Thyroid gland (tissue), 4 donors: ENCODE results near the gene TRAF4.
A peak's percentile ranks its signal among the peaks of the same experiment; 100 is the strongest.

ENCODE experiments used
- POLR2A ChIP-seq, 2 donors: fragments of 450-650 bp; IDR thresholded peaks; one replicate each; pipeline ENCODE4 v1.6.1; 2017; ENCODE audit warnings: antibody characterized with exemption in 2 of 2, mild to moderate bottlenecking in 2 of 2, moderate library complexity in 1 of 2
- TF ChIP-seq, protein P1 (sequence below), 6 experiments: fragments of 200-600 bp in 3 of 6; fragments of 450-650 bp in 3 of 6; sonication (generic) in 3 of 6; IDR thresholded peaks; one replicate each; pipeline ENCODE4 v1.5.1; 2016 to 2019; ENCODE audit warnings: antibody characterized with exemption in 6 of 6, mild to moderate bottlenecking in 2 of 6, inconsistent platforms in 1 of 6, moderate library complexity in 1 of 6

DNA sequence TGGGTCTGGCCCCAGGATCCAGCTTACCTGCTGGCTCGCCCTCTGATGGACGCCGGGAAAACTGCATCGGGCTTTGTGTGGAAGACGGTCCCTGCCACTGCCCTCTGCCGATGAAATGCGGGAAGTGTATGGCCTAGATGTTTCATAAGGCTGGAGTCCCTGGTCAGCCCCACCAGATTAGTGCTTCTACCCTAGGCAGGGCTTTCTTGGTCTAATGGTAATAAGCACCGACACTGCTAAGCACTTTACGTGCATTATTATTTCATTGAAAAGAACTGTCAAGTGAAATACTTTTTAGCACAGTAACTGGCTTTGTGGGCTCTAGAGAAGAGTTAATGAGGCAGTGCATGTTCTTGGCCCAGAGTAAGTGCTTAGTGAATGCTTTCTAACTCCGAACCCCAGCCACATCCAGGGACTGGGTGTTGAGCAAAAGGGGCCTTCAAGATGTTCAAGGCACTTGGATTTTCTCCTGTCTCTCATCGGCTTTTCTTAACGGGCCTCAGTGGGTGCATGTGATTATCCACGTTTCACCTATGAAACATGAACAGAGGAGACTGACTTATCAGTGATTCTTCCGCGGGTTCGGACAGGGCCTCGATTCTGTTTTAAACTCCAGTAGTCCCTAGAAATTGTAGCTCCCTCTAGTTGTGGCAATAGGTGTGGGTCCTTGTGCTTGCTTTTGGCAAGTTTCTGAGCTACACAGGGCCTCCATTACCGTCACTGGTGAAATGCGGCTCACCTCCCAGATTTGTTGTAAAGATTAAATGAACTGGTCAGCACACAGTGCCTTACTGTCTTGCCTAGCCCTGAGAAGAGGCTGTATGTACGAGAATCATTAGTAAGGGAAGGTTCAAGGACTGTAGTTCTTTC lies 6.6 kb downstream of the TRAF4 start:
- TF ChIP-seq, protein P1, sequence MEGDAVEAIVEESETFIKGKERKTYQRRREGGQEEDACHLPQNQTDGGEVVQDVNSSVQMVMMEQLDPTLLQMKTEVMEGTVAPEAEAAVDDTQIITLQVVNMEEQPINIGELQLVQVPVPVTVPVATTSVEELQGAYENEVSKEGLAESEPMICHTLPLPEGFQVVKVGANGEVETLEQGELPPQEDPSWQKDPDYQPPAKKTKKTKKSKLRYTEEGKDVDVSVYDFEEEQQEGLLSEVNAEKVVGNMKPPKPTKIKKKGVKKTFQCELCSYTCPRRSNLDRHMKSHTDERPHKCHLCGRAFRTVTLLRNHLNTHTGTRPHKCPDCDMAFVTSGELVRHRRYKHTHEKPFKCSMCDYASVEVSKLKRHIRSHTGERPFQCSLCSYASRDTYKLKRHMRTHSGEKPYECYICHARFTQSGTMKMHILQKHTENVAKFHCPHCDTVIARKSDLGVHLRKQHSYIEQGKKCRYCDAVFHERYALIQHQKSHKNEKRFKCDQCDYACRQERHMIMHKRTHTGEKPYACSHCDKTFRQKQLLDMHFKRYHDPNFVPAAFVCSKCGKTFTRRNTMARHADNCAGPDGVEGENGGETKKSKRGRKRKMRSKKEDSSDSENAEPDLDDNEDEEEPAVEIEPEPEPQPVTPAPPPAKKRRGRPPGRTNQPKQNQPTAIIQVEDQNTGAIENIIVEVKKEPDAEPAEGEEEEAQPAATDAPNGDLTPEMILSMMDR (IDR thresholded peaks at IDR 0.05) = peak; percentile 97 to 100 (median 100)
- TF ChIP-seq POLR2A (IDR thresholded peaks at IDR 0.05) = no peak
